AG10803 (cell line): ENCODE data around the gene IL17RB.

Experiments used
- DNase-seq: peaks from one replicate; pipeline ENCODE4 v3.0.0; 2010; ENCODE audit warnings: low read depth
- H3K4me3 ChIP-seq: 2 replicates; pipeline ENCODE4 v1.5.1; 2011; ENCODE audit warnings: mild to moderate bottlenecking, low read length, control low read depth
- TF ChIP-seq, protein P1 (sequence below): conservative IDR thresholded peaks from 2 replicates; pipeline ENCODE4 v1.5.1; 2011; ENCODE audit warnings: mild to moderate bottlenecking, low read length, control low read depth, inconsistent platforms

IL17RB gene

DNA sequence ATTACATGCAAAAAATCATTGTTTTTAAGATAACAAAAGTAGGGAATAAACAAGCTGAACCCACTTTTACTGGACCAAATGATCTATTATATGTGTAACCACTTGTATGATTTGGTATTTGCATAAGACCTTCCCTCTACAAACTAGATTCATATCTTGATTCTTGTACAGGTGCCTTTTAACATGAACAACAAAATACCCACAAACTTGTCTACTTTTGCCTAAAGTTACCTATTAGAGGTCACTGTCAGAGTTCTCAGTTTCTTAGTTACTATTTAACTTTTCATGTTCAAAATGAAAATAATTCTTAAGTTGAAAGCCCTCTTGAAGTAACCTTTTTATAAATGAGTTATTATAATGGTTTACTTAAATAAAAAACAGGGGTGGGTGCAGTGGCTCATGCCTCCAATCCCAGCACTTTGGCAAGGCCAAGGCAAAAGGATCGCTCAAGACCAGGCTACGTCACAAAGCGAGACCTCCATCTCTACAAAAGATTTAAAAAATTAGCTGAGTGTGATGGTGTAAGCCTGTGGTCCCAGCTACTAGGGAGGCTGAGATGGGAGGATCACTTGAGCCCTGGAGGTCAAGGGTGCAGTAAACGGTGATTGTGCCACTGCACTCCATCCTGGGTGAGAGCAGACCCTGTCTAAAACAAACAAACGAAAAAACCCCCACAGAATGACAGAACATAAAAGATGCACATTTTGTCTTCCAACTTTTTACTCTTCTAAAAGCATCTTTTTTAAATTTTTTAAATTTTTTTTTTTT lies 19.5 kb downstream of the IL17RB start:
- TF ChIP-seq, protein P1, sequence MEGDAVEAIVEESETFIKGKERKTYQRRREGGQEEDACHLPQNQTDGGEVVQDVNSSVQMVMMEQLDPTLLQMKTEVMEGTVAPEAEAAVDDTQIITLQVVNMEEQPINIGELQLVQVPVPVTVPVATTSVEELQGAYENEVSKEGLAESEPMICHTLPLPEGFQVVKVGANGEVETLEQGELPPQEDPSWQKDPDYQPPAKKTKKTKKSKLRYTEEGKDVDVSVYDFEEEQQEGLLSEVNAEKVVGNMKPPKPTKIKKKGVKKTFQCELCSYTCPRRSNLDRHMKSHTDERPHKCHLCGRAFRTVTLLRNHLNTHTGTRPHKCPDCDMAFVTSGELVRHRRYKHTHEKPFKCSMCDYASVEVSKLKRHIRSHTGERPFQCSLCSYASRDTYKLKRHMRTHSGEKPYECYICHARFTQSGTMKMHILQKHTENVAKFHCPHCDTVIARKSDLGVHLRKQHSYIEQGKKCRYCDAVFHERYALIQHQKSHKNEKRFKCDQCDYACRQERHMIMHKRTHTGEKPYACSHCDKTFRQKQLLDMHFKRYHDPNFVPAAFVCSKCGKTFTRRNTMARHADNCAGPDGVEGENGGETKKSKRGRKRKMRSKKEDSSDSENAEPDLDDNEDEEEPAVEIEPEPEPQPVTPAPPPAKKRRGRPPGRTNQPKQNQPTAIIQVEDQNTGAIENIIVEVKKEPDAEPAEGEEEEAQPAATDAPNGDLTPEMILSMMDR: no peak
- no peak overlapping the region for H3K4me3 ChIP-seq
- no peak for DNase-seq

DNA sequence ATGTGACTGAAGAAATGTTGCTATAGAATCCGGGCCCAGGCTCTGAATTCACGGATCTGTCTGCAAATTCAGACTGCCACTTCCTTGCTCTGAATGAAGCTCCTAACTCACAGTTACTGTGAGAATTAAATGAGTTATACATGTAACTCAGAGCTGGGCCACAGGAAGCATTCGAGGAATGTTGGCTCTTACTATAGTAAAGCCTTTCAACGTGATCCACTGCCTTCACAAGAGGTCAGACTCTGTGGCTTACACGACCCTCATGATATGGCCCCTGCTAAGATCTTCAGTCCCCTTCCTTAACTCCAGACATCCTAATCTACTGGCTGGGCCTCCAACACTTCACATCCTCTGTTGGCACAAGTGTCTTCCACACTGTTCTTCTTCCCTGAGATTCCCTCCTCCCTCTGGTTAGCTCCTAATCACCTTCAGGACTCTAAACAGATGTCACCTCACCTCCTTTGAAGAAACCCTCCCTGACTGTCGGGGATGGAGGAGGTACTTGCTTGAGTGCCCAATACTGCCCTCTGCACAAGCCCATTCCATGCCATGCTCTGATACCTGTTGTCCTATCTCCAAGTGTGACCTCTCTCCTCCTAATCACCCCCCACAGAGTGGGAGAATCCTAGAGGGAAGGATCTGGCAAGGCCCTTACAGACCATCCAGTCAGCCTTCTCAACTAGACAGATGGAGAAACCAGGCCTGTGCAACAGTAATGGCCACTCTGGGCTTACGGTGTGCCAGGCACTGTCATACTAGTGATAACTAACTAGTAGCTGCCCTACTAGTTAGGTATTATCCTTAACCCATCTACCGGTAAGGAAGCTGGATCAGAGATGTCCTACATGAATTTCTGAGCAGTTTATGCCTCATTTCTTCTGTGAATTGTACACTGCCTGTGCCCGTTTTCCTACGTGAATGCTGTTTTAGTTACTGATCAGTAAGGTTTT lies 34.3 kb downstream of the IL17RB start:
- H3K4me3 ChIP-seq: peak overlapping the region; percentile 93
- TF ChIP-seq, protein P1: no peak
- DNase-seq: peak; percentile 57

DNA sequence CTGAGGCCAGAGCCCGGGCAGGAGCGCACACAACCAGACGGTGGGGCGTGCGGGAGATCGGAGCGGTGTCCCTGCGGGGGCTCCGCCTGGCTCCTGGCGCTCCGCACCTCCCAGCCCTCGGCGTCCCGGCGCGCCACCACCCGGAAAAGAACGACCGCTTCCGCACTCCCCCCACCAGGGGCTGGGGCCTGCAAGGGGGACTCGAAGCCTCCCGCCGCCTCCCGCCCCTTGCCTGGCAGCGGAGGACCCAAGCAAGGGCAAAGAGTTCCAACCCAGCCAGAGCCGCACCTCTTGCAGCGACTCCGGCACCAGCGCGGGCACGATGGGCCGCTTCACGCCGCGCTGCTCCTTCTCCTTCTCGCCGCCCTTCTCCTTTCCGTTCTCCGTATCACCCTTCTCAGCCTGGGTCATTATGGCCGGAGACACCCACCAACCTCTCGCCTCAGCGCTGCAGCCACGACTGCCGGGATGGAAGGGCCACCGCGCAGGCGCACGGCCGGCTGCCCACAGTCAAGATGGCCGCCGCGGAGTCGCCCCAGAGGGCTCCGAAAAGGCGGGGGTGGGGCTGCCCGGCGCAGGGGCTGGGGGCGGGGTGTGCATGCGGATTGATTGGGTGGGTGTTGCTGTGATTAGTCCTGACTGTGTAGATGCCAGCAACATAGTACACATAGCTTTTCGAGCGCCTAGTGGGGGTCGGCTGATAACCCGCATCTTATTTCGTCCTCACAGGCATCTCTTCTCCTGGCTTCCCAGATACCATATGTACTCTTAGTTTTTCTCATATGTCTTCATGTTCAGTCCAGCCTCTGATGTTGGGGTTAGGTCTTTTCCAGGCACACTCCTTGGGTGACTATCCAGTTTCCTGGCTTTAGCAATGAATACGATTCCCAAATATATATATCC lies 35.6 kb downstream of the IL17RB start, which contains the start of gene ACTR8:
Gene ACTR8 (minus strand): TSS at position 462 of the 903 bp plus-strand sequence. CDS start 51 bp downstream, at position 411.
- peak; percentile 77 for DNase-seq
- TF ChIP-seq, protein P1: peak; percentile 20; the same call in 1 of the 2 replicates
- peak within 1 kb of the TSS; percentile 93 for H3K4me3 ChIP-seq

DNA sequence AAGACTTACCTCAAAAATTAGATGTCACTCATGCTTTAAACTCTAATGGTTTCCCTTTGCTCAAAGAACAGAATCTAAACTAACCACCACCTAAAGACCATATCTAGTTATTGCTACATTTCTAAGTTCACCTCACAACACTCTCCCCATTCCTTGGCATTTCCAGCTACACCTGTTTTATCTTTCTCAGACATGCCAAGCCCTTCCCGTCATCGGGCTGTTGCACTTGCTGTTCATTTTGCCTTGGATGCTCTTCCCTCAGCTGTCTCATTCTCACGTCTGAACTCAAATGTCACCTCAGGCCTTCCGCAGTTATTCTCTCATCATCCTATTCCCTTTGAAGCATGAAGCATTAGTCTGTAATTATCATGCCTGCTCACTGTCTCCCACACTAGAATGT lies 36.6 kb downstream of the IL17RB start:
- DNase-seq: no peak
- TF ChIP-seq, protein P1: no peak
- no peak overlapping the region for H3K4me3 ChIP-seq

DNA sequence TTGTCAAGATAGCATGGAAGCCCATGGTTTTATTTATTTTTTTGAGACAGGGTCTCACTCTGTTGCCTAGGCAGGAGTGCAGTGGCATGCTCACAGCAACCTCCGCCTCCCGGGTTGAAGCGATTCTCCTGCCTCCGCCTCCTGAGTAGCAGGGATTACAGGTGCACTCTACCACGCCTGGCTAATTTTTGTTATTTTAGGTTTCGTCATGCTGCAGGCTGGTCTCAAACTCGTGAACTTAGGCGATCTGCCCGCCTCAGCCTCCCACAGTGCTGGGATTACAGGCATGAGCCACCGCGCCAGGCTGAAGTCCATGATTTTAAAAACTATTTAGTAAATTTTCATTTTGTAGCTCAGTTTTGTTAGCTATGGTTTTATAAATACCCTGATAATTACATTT lies 38.3 kb downstream of the IL17RB start:
- H3K4me3 ChIP-seq: no peak overlapping the region
- DNase-seq: no peak
- TF ChIP-seq, protein P1: no peak

DNA sequence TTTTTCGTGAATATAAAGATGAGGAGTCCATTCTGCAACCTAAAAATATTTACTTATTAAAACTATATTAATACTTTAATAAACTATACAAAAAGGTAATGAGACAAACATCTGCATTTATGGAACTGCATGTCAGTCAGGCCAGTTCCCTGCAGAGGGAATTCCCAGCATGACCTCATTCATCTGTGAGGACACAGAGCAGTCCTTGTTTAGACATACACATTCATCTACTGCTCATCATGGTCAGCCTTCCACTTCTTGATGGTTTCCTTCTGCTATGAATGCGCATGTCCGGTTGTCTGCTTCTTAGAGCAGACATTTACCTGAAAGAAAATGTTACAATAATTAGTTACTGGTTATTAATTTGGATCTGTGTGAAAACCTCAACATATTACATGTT lies 38.9 kb downstream of the IL17RB start:
- DNase-seq: no peak
- TF ChIP-seq, protein P1: no peak
- no peak overlapping the region for H3K4me3 ChIP-seq
